ENCODE results near the gene PRG3.
"Not testable (repeated sequence)": the region's sequence is repeated elsewhere in the genome, so short reads cannot be mapped to it uniquely, and the experiment has no call there.

The PRG3 gene

GRCh38 chr11:57361420-57361819, 19.5 kb downstream of the PRG3 start:
- DNase-seq (ENCODE audit: low read depth in 1 of 2, low spot score in 1 of 2): not testable (repeated sequence)

DNA sequence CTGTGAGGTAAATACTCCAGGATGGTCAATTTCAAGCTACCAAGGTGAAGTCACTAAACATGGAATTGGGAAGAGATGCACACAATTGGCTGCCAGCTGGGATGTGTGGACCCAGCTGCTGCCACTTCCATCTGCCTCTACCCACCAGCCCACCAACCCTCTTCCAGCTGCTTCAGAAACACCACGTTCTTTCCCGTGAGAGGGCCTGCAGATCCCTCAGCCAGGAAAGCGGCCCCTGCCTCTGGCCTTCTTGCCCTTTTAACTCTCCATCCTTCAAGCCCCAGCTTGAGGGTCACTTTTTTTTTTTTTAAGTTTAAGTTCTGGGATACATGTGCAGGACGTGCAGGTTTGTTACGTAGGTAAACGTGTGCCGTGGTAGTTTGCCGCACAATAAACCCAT, 20.0 kb downstream of the PRG3 start:
- DNase-seq (ENCODE audit: low read depth in 1 of 2, low spot score in 1 of 2): no peak

DNA sequence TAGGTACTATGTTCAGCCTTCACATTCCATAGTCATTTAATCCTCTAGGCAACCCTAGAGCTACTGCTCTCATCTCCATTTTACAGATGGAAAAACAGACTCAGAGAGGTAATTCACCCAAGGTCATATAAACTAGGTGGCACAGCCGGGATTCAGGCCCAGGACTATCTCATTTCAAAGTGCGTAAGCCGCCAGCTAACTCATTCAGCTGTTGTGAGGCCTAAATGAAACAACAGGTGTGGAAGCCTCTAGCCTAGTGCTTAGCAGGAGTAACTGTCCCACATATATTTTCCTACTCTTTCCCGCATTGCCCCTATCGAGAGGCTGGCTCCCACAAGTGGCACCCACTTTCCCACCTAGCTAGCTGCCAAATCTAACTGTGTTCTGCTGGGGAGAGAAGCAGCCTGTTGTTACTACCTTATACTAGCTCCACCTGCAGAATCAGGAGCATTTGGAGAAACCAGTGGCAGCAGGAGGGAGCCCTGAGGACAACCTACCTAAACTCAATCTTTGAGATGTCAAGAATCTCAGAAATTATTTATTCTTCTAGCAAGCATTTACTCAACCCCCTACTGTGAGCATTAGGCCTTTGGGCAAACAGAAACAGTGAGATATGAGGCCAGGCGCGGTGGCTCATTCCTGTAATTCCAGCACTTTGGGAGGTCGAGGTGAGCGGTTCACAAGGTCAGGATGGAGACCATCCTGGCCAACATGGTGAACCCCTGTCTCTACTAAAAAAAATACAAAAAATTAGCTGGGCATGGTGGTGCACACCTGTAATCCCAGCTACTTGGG, 20.9 kb downstream of the PRG3 start:
- DNase-seq (ENCODE audit: low read depth in 1 of 2, low spot score in 1 of 2): no peak

- DNase-seq (ENCODE audit: low read depth in 1 of 2, low spot score in 1 of 2): no peak
Measured at GRCh38 chr11:57359396-57359795, 21.6 kb downstream of the PRG3 start.

DNA sequence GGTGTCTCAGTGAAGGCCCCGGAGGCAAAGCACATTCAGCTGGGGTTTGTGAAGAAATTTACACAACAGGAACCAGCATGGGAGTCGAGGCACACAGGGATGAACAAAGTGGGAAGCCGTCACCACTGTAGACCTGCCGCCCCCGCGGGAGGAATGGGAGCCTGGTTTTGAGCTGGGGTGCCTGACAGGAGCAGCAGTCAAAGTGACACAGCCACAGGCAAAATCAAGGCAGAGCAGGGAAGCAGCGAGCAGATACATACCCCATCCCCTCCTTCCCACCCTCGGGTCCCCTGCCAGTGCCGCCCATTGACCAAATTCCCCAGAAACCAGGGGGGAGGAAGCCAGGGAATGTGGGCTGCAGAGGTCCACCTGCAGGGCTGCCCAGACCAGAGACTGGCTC, 22.0 kb downstream of the PRG3 start:
- DNase-seq (ENCODE audit: low read depth in 1 of 2, low spot score in 1 of 2): no peak

GRCh38 chr11:57358543-57358961, 22.4 kb downstream of the PRG3 start:
- DNase-seq (ENCODE audit: low read depth in 1 of 2, low spot score in 1 of 2): no peak

DNA sequence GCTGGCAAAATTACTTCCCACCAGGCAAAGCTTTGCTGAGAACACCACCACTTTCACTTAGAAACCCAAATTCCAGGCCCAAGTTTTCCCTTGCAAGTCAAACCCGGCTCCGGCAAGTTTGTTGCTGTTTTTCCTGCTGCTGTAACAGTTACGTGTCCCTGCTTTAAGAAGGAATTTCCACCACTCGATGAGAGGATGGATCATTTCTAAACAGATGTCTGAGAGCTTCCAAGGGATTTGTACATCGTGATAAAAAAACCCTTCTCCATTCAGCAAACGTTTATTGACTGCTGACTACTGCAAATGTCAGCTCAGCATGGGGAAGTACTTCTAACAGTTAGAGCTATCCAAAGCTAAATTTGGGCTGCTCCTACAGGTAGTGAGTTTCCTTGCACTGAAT, 23.1 kb downstream of the PRG3 start:
- no peak for DNase-seq (ENCODE audit: low read depth in 1 of 2, low spot score in 1 of 2)

- no peak for DNase-seq (ENCODE audit: low read depth in 1 of 2, low spot score in 1 of 2)
Measured at GRCh38 chr11:57357310-57357709, 23.6 kb downstream of the PRG3 start.

- DNase-seq (ENCODE audit: low read depth in 1 of 2, low spot score in 1 of 2): no peak
Measured at GRCh38 chr11:57356268-57356667, 24.7 kb downstream of the PRG3 start.

- no peak for DNase-seq (ENCODE audit: low read depth in 1 of 2, low spot score in 1 of 2)
Measured at GRCh38 chr11:57354699-57355098, 26.3 kb downstream of the PRG3 start.

DNA sequence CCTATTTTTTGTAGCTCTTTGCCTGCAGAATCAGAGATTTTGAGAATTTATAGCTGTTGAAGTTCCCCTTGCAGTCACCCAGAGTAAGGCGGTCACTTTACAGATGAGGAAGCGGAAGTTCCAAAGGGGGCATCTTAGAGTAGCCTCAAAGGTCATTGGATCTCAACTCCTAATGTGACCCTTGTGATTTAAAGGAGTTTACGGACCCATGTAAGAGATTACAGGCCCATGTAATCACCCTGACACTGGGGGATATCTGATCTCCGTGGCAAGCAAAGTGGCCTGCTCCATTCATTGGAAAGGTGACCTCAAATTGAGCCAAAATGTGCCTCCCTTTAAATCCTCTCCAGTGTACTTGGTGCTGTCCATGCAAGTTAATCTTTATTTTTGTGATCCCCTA, 27.1 kb downstream of the PRG3 start:
- no peak for DNase-seq (ENCODE audit: low read depth in 1 of 2, low spot score in 1 of 2)

GRCh38 chr11:57353446-57353845, 27.5 kb downstream of the PRG3 start:
- no peak for DNase-seq (ENCODE audit: low read depth in 1 of 2, low spot score in 1 of 2)

- no peak for DNase-seq (ENCODE audit: low read depth in 1 of 2, low spot score in 1 of 2)
Measured at GRCh38 chr11:57353036-57353435, 27.9 kb downstream of the PRG3 start.

DNA sequence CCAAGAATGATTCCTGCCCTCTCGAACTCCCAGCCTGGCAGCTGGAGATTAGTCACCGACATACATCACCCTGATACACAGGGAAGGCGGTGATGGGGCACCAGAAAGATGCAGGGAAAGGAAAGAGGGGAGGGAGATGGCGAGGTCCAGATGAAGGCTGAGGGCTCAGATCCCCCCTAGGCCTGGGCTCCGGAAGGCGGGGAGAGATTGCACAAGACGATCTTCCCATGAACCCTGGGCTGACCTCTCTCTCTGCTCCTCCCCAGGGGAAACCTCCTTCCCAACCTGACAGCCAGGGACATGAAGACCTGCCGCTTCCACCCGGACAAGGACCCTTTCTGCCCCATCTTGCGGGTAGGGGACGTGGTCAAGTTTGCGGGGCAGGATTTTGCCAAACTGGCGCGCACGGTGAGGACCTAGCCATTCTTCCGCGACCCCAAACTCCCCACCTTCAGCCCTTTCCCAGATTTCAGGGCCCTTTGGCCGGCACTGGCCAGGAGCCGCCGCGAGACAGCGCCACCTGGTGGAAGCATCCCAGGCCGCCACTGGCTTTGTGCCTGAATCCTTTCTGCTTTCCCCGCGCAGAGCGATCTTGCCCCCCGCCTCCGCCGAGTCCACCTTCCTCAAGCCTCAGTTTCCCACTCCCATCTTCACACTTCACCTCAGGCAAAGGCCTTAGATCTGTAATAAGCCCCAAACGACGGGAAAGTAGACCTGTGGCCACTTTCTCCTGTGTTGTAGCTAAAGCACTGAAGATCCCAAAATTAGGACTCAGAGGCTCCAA, 31.3 kb downstream of the PRG3 start:
- peak; percentile 31 to 43 for DNase-seq (ENCODE audit: low read depth in 1 of 2, low spot score in 1 of 2)

GRCh38 chr11:57348636-57349313, 32.2 kb downstream of the PRG3 start:
- no peak for DNase-seq (ENCODE audit: low read depth in 1 of 2, low spot score in 1 of 2)

DNA sequence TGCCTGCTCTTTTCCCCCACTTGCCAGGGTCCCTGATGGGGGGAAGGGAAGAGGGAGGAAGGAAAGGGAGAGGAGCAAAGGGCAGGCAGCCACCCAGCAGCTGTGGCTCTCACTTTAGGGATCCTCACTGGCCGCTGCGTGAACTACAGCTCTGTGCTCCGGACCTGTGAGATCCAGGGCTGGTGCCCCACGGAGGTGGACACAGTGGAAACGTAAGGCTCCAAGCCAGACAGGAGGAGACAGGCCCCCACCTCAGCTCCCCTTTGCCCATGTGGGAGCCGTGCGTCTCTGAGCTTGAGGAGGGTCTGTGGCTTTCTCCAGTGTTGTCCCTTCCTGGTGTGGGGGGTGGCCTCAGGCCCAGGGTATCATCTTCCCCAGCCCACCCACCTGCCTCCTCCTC, 32.9 kb downstream of the PRG3 start:
- no peak for DNase-seq (ENCODE audit: low read depth in 1 of 2, low spot score in 1 of 2)

- DNase-seq (ENCODE audit: low read depth in 1 of 2, low spot score in 1 of 2): no peak
Measured at GRCh38 chr11:57347336-57347735, 33.6 kb downstream of the PRG3 start.

- peak; percentile 48 to 69 for DNase-seq (ENCODE audit: low read depth in 1 of 2, low spot score in 1 of 2)
Measured at GRCh38 chr11:57345555-57346211, 35.3 kb downstream of the PRG3 start.

DNA sequence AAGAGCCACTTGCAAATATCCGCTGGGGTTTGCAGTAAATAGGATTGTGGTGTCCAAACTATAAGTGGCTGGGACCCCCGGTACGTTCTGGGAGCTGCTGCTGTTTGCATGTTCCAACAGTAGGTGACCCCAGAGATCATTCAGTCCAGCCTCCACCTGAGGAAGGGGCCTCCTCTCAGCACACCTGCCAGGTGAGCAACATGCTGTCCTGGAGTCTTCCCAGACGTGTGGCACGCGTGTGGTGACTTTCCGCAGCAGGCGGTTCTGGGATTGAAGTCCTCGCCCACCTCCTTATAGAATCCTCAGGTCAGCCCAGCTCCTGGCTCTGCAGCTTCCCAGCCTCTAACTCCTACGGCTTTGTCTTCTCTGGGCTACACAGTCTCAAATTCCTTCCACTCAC, 36.1 kb downstream of the PRG3 start:
- no peak for DNase-seq (ENCODE audit: low read depth in 1 of 2, low spot score in 1 of 2)

- no peak for DNase-seq (ENCODE audit: low read depth in 1 of 2, low spot score in 1 of 2)
Measured at GRCh38 chr11:57343825-57344224, 37.1 kb downstream of the PRG3 start.

GRCh38 chr11:57342702-57343101, 38.2 kb downstream of the PRG3 start:
- DNase-seq (ENCODE audit: low read depth in 1 of 2, low spot score in 1 of 2): no peak
